H1 (cell line): Measurements from ENCODE around the gene RIN3. TPM values are rescaled to one million over a fixed set of nuclear protein-coding genes. Genes with fewer than 3 reads are reported as not detected.

ENCODE experiments used
- CTCF ChIA-PET: fragments of 300-600 bp; sonication (Branson Sonifier 250); formaldehyde crosslinking; loops from one replicate; lab custom pipeline; 2021; ENCODE audit not compliant: partially characterized antibody; lab: Charles Lee
- POLR2A ChIA-PET: fragments of 300-600 bp; sonication (Branson Sonifier 250); formaldehyde crosslinking; loops from one replicate; lab custom pipeline; 2021; ENCODE audit warnings: inconsistent platforms; ENCODE audit not compliant: partially characterized antibody; lab: Charles Lee
- DNase-seq, 2 experiments: peaks; one replicate each; pipeline versions ENCODE4 v3.0.0 to v3.0.0-alpha.2; 2010 to 2022; ENCODE audit warnings: low spot score in 2 of 2, low read depth in 1 of 2, mixed read lengths in 1 of 2
- FAIRE-seq: peaks from 2 replicates; lab custom pipeline; 2011; peaks lifted over from hg19 to GRCh38; lab: Jason Lieb, UNC
- H2AFZ ChIP-seq: 2 replicates; pipeline ENCODE4 v1.8.1; 2012; ENCODE audit warnings: low read length, inconsistent platforms
- H2AK5ac ChIP-seq: 2 replicates; pipeline ENCODE4 v1.6.1; 2013; ENCODE audit warnings: low read depth, low read length
- H2BK120ac ChIP-seq: replicated peaks from 2 replicates; pipeline ENCODE3; 2013; ENCODE audit warnings: low read depth, low read length, inconsistent platforms
- H2BK12ac ChIP-seq: 2 replicates; pipeline ENCODE4 v1.6.1; 2013; ENCODE audit warnings: low read depth, low read length
- H2BK15ac ChIP-seq: 2 replicates; pipeline ENCODE4 v1.6.1; 2013; ENCODE audit warnings: low read length
- H2BK20ac ChIP-seq: 2 replicates; pipeline ENCODE4 v1.6.1; 2013; ENCODE audit warnings: low read length
- H2BK5ac ChIP-seq: 2 replicates; pipeline ENCODE4 v1.6.1; 2013; ENCODE audit warnings: low read depth, low read length
- H3K14ac ChIP-seq: 2 replicates; pipeline ENCODE4 v1.6.1; 2013; ENCODE audit warnings: inconsistent platforms; ENCODE audit not compliant: insufficient read length
- H3K18ac ChIP-seq: 2 replicates; pipeline ENCODE4 v1.6.1; 2013; ENCODE audit warnings: low read length; ENCODE audit errors: extremely low read depth
- H3K23ac ChIP-seq: 2 replicates; pipeline ENCODE4 v1.6.1; 2013; ENCODE audit warnings: inconsistent platforms; ENCODE audit not compliant: insufficient read length
- H3K23me2 ChIP-seq: 2 replicates; pipeline ENCODE4 v1.6.1; 2013; ENCODE audit warnings: low read depth, low read length
- H3K27ac ChIP-seq: 2 replicates; pipeline ENCODE4 v1.6.1; 2011; ENCODE audit warnings: low read depth, low read length, inconsistent platforms
- H3K27me3 ChIP-seq, 4 experiments: replicated peaks in 1 of 4; 1 replicate in 1 of 4; 2 replicates in 3 of 4; pipeline versions ENCODE4 v1.6.1 to v1.8.1; 2011 to 2013; ENCODE audit warnings: low read length in 3 of 4, mild to moderate bottlenecking in 3 of 4, inconsistent platforms in 2 of 4, mixed read lengths in 2 of 4, moderate library complexity in 1 of 4; ENCODE audit not compliant: control insufficient read depth in 3 of 4, insufficient read depth in 3 of 4; ENCODE audit errors: extremely low read depth in 1 of 4
- H3K36me3 ChIP-seq, 4 experiments: 2 replicates each; pipeline versions ENCODE4 v1.6.1 to v1.8.1; 2011 to 2013; ENCODE audit warnings: mild to moderate bottlenecking in 4 of 4, low read length in 3 of 4, moderate library complexity in 2 of 4, control low read depth in 1 of 4, inconsistent platforms in 1 of 4; ENCODE audit not compliant: insufficient read depth in 4 of 4, control insufficient read depth in 2 of 4
- H3K4ac ChIP-seq: replicated peaks from 2 replicates; pipeline ENCODE3; 2013; ENCODE audit warnings: low read length, low read depth, mixed read lengths, inconsistent platforms; ENCODE audit not compliant: insufficient read length
- H3K4me1 ChIP-seq, 4 experiments: replicated peaks in 1 of 4; 1 replicate in 1 of 4; 2 replicates in 3 of 4; pipeline versions ENCODE4 v1.6.1 to v1.8.1; 2011 to 2013; ENCODE audit warnings: low read length in 3 of 4, inconsistent platforms in 2 of 4, mixed read lengths in 1 of 4; ENCODE audit not compliant: insufficient read depth in 4 of 4, control insufficient read depth in 3 of 4
- H3K4me2 ChIP-seq, 2 experiments: 2 replicates each; pipeline versions ENCODE4 v1.6.1 to v1.8.1; 2011 to 2013; ENCODE audit warnings: low read depth in 2 of 2, low read length in 2 of 2, control low read depth in 1 of 2, inconsistent platforms in 1 of 2, mild to moderate bottlenecking in 1 of 2; ENCODE audit not compliant: insufficient read depth in 1 of 2
- H3K4me3 ChIP-seq, 4 experiments: fragments of 200-600, 300-600 bp in 1 of 4; sonication (generic), shearing (Covaris generic), sonication (Bioruptor Twin) in 1 of 4; 2 replicates each; pipeline versions ENCODE4 v1.5.1 to v1.8.1; 2011 to 2016; ENCODE audit warnings: low read length in 4 of 4, low read depth in 3 of 4, control low read depth in 2 of 4, inconsistent platforms in 2 of 4, mild to moderate bottlenecking in 2 of 4, mixed read lengths in 1 of 4, moderate library complexity in 1 of 4; ENCODE audit not compliant: insufficient read depth in 2 of 4; ENCODE audit errors: extremely low read depth in 1 of 4
- H3K56ac ChIP-seq: replicated peaks from 2 replicates; pipeline ENCODE3; 2013; ENCODE audit warnings: low read depth, mild to moderate bottlenecking, mixed read lengths, low read length, inconsistent platforms; ENCODE audit not compliant: insufficient read length
- H3K79me1 ChIP-seq: 2 replicates; pipeline ENCODE4 v1.6.1; 2013; ENCODE audit warnings: low read depth, low read length, control low read depth
- H3K79me2 ChIP-seq, 2 experiments: 2 replicates each; pipeline versions ENCODE4 v1.6.1 to v1.8.1; 2012 to 2013; ENCODE audit warnings: low read length in 2 of 2, mild to moderate bottlenecking in 2 of 2, inconsistent platforms in 1 of 2; ENCODE audit not compliant: insufficient read depth in 2 of 2, control insufficient read depth in 1 of 2
- H3K9ac ChIP-seq, 4 experiments: replicated peaks in 1 of 4; 1 replicate in 1 of 4; 2 replicates in 3 of 4; pipeline versions ENCODE4 v1.6.1 to v1.8.1; 2011 to 2013; ENCODE audit warnings: low read depth in 3 of 4, low read length in 3 of 4, control low read depth in 2 of 4, mild to moderate bottlenecking in 2 of 4, moderate library complexity in 2 of 4, inconsistent platforms in 1 of 4; ENCODE audit errors: extremely low read depth in 1 of 4
- H3K9me3 ChIP-seq, 2 experiments: 2 replicates each; pipeline versions ENCODE4 v1.6.1 to v1.8.1; 2012 to 2013; ENCODE audit warnings: mild to moderate bottlenecking in 2 of 2, moderate library complexity in 2 of 2, control low read depth in 1 of 2, inconsistent platforms in 1 of 2, low read depth in 1 of 2, low read length in 1 of 2, mixed read lengths in 1 of 2; ENCODE audit not compliant: insufficient read depth in 2 of 2
- H4K20me1 ChIP-seq, 2 experiments: replicated peaks in 1 of 2; 2 replicates each; pipeline versions ENCODE3 to v1.8.1; 2011 to 2013; ENCODE audit warnings: inconsistent platforms in 2 of 2, low read length in 2 of 2, mild to moderate bottlenecking in 1 of 2; ENCODE audit not compliant: insufficient read depth in 2 of 2, control insufficient read depth in 1 of 2
- H4K5ac ChIP-seq: 2 replicates; pipeline ENCODE4 v1.6.1; 2013; ENCODE audit warnings: low read length, low read depth, mixed read lengths, inconsistent platforms; ENCODE audit not compliant: insufficient read length
- H4K8ac ChIP-seq: 2 replicates; pipeline ENCODE4 v1.8.0; 2013; ENCODE audit warnings: mild to moderate bottlenecking, moderate library complexity, low read length, inconsistent platforms; ENCODE audit not compliant: insufficient read depth; ENCODE audit errors: extremely low read depth
- H4K91ac ChIP-seq: replicated peaks from 2 replicates; pipeline ENCODE3; 2013; ENCODE audit warnings: low read length, mixed read lengths, inconsistent platforms; ENCODE audit not compliant: insufficient read length
- NRF1 ChIP-seq: IDR thresholded peaks from 2 replicates; pipeline ENCODE4 v1.6.1; 2011; ENCODE audit warnings: mild to moderate bottlenecking, low read depth, low read length, improper control_type of control experiment
- WGBS, 2 experiments: shearing (Covaris generic) in 1 of 2; methylation state at CpG; one replicate each; pipeline versions ENCODE4 v1.1.6 to v1.1.7; 2013 to 2015; ENCODE audit warnings: low lambda C conversion rate in 2 of 2, mixed read lengths in 2 of 2, inconsistent platforms in 1 of 2, low coverage in 1 of 2, missing lambda C conversion rate in 1 of 2; ENCODE audit not compliant: insufficient replicate concordance in 2 of 2, insufficient coverage in 1 of 2, insufficient read length in 1 of 2; ENCODE audit errors: extremely low coverage in 1 of 2, missing lambda C conversion rate in 1 of 2; 5-methylcytosine and 5-hydroxymethylcytosine counted together
- polyA plus RNA-seq, 7 experiments: library from polyadenylated mRNA; depleted of rRNA in 3 of 7; stranded (reverse) in 5 of 7; unstranded in 2 of 7; fragments of >200 nt in 5 of 7; fragments of 200-250 nt in 2 of 7; gene quantifications; 1 replicate in 5 of 7; 2 replicates in 1 of 7; 4 replicates in 1 of 7; pipeline versions ENCODE4 v1.2.1 to v1.2.3, GENCODE V29; 2011 to 2013; ENCODE audit warnings: missing spikeins in 2 of 7, mixed read lengths in 2 of 7
- total RNA-seq: library from RNA; stranded (reverse); fragmentation: NEBNext Ultra II Directional; extraction: Animal tissue kit (Norgen Biotek cat#: 25700); gene quantifications from 2 replicates; pipeline ENCODE4 v1.2.1, GENCODE V29; 2021

RIN3 gene
- total and polyA plus RNA-seq, 2 of the 8 experiments (the other 6 are each of a cell fraction or from before 2014, with no cell fraction given), result 0.59 to 1.5 TPM

GRCh38 chr14:92599811-92600210 lies 86.2 kb downstream of the RIN3 start:
- no peak overlapping the region for H4K91ac ChIP-seq
- no peak overlapping the region for H2BK15ac ChIP-seq
- H3K18ac ChIP-seq, result no peak overlapping the region
- H3K27ac ChIP-seq, result no peak overlapping the region
- H4K20me1 ChIP-seq, result no peaks in the 10 kb centered on the region
- no peak overlapping the region for H3K4ac ChIP-seq
- no peak overlapping the region for H3K56ac ChIP-seq
- H2BK120ac ChIP-seq, result no peak overlapping the region
- no peak overlapping the region for H3K4me2 ChIP-seq
- no peak overlapping the region for H2BK5ac ChIP-seq
- H2BK20ac ChIP-seq, result no peak overlapping the region
- DNase-seq (no peak), FAIRE-seq (no peak)
- no peak overlapping the region for H3K9ac ChIP-seq
- CTCF ChIA-PET, result interaction anchor here (1.0 to 5.0 kb wide), 8 partner anchors 9 to 223 kb away, joined by 3 to 37 read pairs (median 4); no protein-coding TSS in a partner anchor
- no peaks in the 10 kb centered on the region; the same call in 1 of the 2 replicates for H3K79me1 ChIP-seq
- H3K23ac ChIP-seq, result no peak overlapping the region
- no peaks in the 10 kb centered on the region for H3K79me2 ChIP-seq
- H3K27me3 ChIP-seq, result no peaks in the 10 kb centered on the region; a peak in 1 of 7 replicates
- WGBS, 2 experiments, result 86% methylated on average over 3 of the region's 3 CpGs; no CpG with 5 or more reads in 1 of the 2 experiments
- no peaks in the 10 kb centered on the region for H3K23me2 ChIP-seq
- no peak overlapping the region for H2AFZ ChIP-seq
- no peak overlapping the region for H4K5ac ChIP-seq
- no peak for TF ChIP-seq NRF1
- H3K9me3 ChIP-seq, result no peaks in the 10 kb centered on the region
- H3K14ac ChIP-seq, result no peak overlapping the region
- no peaks in the 10 kb centered on the region for H3K36me3 ChIP-seq
- H4K8ac ChIP-seq, result no peak overlapping the region
- POLR2A ChIA-PET, result no interaction called here
- H3K4me1 ChIP-seq, result no peaks in the 10 kb centered on the region
- no peak overlapping the region for H3K4me3 ChIP-seq
- H2AK5ac ChIP-seq, result no peak overlapping the region
- H2BK12ac ChIP-seq, result no peak overlapping the region
